Natural killer cell treated with Interleukin-12 subunit alpha and Interleukin-12 subunit beta and Interleukin-15 and Interleukin-18, amount 100 ng/mL, for 72 hours (primary cell): Measurements from ENCODE around the gene GSTT2. TPM values are rescaled to one million over a fixed set of nuclear protein-coding genes. Genes with fewer than 3 reads are reported as not detected.
"Not testable (repeated sequence)": the region's sequence is repeated elsewhere in the genome, so short reads cannot be mapped to it uniquely, and the experiment has no call there.

Experiments used
- ATAC-seq, 2 donors: fragments of 150-1000 bp; cut with Tn5 transposase in 1 of 2; sonication (Bioruptor Pico), chemical (Tn5 transposase) in 1 of 2; 2 replicates each; pipeline ENCODE4 v1.10.0; 2021
- DNase-seq: peaks from one replicate; pipeline ENCODE4 v3.0.0; 2022; ENCODE audit warnings: low spot score
- H3K27ac Mint-ChIP-seq, 2 donors: 1 replicate in 1 of 2; 2 replicates in 1 of 2; pipeline ENCODE4 v1.8.0; 2022; ENCODE audit warnings: mixed read lengths in 2 of 2, mild to moderate bottlenecking in 1 of 2, moderate library complexity in 1 of 2
- H3K27me3 Mint-ChIP-seq, 2 donors: 1 replicate in 1 of 2; 2 replicates in 1 of 2; pipeline ENCODE4 v1.8.0; 2022; ENCODE audit warnings: mixed read lengths in 2 of 2
- H3K36me3 Mint-ChIP-seq: one replicate; pipeline ENCODE4 v1.8.0; 2022; ENCODE audit warnings: mixed read lengths
- H3K4me1 Mint-ChIP-seq, 2 donors: 1 replicate in 1 of 2; 2 replicates in 1 of 2; pipeline ENCODE4 v1.8.0; 2022; ENCODE audit warnings: low read depth in 2 of 2, mixed read lengths in 2 of 2, mild to moderate bottlenecking in 1 of 2
- H3K4me3 Mint-ChIP-seq: one replicate; pipeline ENCODE4 v1.8.0; 2022; ENCODE audit warnings: mixed read lengths
- H3K9me3 Mint-ChIP-seq: 2 replicates; pipeline ENCODE4 v1.8.0; 2022; ENCODE audit warnings: mixed read lengths
- total RNA-seq, 2 donors: library from RNA; stranded (reverse); gene quantifications; one replicate each; pipeline ENCODE4 v1.2.3, GENCODE V29; 2022

Gene GSTT2
- total RNA-seq, 2 donors from 2014 or later = 0.47 TPM; not detected in 1

DNA sequence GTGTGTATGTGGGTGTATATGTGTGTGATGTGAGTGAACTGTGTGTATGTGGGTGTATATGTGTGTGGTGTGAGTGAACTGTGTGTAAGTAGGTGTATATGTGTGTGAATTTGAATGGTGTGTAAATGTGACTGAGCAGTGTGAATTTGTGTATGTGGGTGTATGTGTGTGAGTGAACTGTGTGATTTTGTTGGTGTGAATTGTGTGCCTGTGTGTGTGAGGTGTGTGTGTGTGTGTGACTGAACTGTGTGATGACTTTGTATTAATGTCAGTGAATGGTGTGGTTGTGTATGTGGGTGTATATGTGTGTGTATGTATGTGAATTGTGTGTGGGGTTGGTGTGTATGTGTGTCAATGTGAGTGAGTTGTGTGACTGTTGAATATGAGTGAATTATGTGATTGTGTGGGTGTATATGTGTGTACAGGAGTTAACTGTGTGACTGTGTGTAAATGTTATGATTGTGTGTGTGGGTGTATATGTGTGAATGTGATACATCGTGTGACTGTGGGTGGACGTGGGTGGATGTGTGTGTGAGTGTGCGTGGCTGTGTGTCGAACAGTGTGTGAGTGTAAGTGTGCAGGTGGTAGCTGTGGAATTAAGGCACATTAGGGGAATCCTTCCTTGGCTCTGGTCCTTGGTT lies 6.7 kb downstream of the GSTT2 start:
- not testable (repeated sequence) for ATAC-seq, H3K4me3 Mint-ChIP-seq, DNase-seq, H3K4me1 Mint-ChIP-seq, H3K9me3 Mint-ChIP-seq, H3K36me3 Mint-ChIP-seq, H3K27me3 Mint-ChIP-seq, H3K27ac Mint-ChIP-seq

DNA sequence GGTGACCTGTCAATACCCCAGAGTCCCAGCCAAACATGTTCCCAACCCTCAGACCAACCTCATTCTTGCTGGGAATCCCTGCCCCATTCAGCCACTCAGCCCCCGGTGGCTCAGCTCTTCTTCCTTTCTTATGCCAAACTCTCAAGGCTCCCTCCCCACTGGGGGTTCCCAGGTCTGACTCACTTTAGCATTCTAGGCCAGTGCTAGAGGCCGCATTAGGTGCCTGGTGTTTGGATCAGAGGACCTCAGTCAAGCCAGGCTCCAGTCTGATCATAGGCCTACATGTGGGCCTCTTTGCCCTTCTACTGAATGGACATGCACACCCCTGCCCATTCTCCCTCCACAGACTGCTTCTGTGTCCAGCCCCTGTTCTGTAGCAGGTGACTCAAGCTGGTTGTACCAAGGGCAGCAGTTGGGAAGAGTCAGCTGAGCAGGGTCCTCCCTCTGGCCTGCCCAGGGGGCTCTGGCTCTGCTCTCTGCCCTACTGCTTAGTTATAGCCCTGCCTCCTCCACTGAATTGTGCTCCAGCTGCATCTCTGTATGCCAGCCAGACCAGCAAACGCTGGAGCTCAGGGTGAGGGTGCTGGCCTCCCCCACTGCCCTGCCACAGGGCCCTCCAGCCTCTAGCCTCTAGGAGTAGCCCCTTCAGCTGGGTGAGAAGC lies 9.8 kb downstream of the GSTT2 start:
- H3K4me3 Mint-ChIP-seq, DNase-seq, H3K9me3 Mint-ChIP-seq, H3K27ac Mint-ChIP-seq, H3K27me3 Mint-ChIP-seq, H3K4me1 Mint-ChIP-seq, H3K36me3 Mint-ChIP-seq: not testable (repeated sequence)
- ATAC-seq = peak; percentile 27 to 58

DNA sequence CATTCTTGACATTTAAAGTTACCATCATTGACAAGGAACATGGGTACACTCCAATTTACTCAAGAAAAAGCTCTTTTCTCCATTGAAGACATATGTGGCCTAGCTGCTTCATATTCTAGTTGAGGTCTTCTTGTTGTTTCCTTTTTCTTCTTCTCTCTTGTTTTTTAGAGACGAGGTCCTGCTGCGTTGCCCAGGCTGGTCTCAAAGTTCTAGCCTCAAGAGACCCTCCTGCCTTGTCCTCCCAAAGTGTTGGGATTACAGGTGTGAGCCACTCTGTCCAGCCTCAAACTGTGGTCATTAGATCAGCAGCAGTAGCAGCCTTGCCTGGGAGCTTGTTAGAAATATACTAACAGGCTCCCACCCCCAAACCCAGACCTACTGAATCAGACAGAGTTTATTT lies 13.1 kb downstream of the GSTT2 start:
- not testable (repeated sequence) for H3K36me3 Mint-ChIP-seq, H3K4me3 Mint-ChIP-seq, DNase-seq, ATAC-seq, H3K4me1 Mint-ChIP-seq, H3K27ac Mint-ChIP-seq, H3K27me3 Mint-ChIP-seq, H3K9me3 Mint-ChIP-seq

DNA sequence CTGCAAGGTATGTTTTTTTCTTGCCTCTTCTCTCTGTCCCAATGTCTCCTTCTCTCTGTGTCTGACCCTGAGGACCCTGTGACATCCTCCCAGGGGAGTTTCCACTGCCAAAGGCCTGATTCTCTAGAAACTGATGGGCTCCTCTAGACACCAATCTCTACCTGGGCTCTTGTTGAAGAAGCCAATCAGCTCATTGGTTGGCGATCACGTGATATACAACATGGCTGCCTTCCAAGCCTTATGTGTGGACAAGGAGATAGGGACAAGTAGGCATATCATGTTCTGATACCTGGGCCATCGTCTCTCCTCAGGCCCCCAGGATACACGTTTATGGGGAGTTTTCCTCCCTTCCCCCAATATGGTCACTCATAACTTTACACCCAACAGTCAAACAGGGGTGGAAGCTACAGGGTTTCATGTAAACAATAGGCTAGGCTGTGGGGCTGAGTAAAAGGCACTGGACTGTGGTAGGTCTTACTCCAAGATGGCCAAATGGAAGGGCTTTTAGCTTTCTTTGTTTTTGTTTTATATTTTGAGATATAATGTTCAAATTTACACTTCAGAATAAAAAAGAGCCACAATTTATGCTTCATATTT lies 13.7 kb downstream of the GSTT2 start:
- H3K9me3 Mint-ChIP-seq, H3K36me3 Mint-ChIP-seq, DNase-seq, ATAC-seq, H3K27me3 Mint-ChIP-seq, H3K4me3 Mint-ChIP-seq, H3K4me1 Mint-ChIP-seq, H3K27ac Mint-ChIP-seq: not testable (repeated sequence)

DNA sequence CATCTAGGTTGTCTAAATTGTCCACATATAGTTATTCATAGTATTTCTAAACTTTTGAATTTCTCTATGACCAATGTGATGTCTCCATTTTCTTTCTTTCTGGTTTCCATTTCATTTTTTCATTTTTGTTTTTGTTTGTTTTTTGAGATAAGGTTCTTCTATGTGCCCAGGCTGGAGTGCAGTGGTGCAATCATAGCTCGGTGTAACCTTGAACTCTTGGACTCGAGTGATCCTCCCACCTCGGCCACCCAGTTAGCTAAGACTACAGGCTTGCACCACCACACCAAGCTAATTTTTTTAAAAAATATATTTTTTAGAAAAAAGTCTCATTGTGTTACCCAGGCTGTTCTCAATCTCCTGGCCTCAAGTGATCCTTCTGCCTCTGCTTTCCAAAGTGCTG lies 17.2 kb downstream of the GSTT2 start:
- Mint-ChIP-seq H3K36me3 (no peaks in the 10 kb centered on the region), H3K4me3 (no peak overlapping the region), H3K27ac (no peak overlapping the region), H3K27me3 (peaks cover 4 to 6% of the 10 kb centered on the region in 2 donors), H3K9me3 (no peaks in the 10 kb centered on the region), H3K4me1 (no peaks in the 10 kb centered on the region)
- ATAC-seq (no peak), DNase-seq (no peak)

DNA sequence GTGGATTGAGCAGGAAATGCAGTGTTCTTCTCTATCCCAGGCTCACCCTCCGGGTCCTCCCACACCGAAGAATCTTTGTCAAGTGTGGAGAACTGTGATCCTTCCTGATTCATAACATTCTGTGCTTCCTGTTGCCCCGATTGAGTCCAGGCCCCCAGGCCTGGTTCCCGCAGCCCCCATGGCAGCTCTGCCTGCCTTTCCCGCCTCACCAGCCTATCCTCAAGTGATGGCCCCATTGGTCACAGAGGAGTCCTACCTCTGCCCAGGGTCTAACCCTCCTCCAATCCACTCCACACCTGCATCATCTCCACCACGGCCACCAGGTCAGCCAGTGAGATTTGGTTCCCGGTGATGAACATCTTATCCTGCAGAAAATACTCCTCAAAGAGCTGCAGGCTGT lies 19.8 kb downstream of the GSTT2 start:
- DNase-seq, H3K4me1 Mint-ChIP-seq, H3K36me3 Mint-ChIP-seq, H3K9me3 Mint-ChIP-seq, H3K27me3 Mint-ChIP-seq, H3K27ac Mint-ChIP-seq, H3K4me3 Mint-ChIP-seq: not testable (repeated sequence)
- peak; percentile 26 to 28 for ATAC-seq

DNA sequence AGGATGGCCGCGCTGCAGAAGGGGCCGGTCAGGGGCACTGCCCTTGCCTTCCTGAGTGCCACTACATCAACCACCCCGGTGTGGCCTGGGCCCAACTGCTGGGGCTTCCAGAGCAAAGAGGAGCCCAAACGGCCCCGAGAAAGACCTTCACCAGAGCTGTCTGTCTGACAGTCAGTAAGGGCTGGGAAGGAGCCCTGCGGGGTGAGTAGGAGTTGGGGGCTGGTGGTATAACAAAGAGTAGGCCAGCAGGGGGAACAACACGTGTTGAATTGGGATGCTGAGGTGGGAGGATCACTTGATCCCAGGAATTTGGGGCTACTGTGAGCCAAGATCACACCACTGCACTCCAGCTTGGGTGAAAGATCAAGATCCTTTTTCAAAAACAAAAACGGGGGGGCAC lies 21.4 kb downstream of the GSTT2 start:
- Mint-ChIP-seq H3K36me3 (no peaks in the 10 kb centered on the region), H3K27me3 (peaks cover 2 to 6% of the 10 kb centered on the region in 2 donors), H3K4me1 (no peaks in the 10 kb centered on the region), H3K27ac (no peak overlapping the region), H3K9me3 (no peaks in the 10 kb centered on the region), H3K4me3 (no peak overlapping the region)
- no peak for ATAC-seq
- DNase-seq = no peak

DNA sequence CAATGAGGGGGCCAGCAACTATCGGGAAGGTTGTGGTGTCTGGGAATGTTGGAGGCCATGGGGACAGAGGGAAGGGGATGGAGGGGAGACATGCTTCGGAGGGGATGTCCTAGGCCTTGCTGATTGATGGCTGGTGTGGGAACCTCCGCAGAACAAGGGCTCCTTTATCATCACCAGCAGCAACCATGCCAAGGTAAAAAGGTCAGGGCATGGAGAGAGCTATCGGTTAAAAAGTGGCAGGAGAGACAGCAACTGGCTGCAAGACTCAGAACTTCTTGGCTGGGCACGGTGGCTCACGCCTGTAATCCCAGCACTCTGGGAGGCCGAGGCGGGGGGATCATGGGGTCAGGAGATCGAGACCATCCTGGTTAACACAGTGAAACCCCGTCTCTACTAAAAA lies 22.3 kb downstream of the GSTT2 start:
- Mint-ChIP-seq H3K9me3 (no peaks in the 10 kb centered on the region), H3K27ac (no peak overlapping the region), H3K4me1 (no peaks in the 10 kb centered on the region), H3K36me3 (no peaks in the 10 kb centered on the region), H3K27me3 (peaks cover 0 to 6% of the 10 kb centered on the region in 2 donors), H3K4me3 (no peak overlapping the region)
- ATAC-seq (no peak), DNase-seq (no peak)

DNA sequence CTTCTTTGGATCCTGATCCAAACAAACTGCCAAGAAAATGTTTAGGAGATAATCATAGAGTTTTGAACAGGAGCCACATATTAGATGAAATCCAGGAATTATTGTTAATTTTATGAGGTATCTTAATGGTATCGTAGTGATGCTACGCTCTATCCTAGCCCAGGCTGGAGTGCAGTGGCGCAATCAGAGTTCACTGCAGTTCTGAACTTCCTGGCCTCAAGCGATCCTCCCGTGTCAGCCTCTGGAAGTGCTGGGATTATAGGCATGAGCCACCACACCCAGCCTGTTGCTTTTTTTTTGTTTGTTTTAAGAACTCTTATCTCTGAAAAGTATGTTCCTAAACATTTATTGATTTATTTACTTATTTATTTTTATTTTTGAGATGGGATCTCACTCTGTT lies 22.9 kb downstream of the GSTT2 start:
- peaks cover 0 to under 1% of the 10 kb centered on the region in 2 donors for H3K27me3 Mint-ChIP-seq
- H3K9me3 Mint-ChIP-seq = no peaks in the 10 kb centered on the region
- DNase-seq (no peak), ATAC-seq (no peak)
- H3K36me3 Mint-ChIP-seq = no peaks in the 10 kb centered on the region
- H3K4me3 Mint-ChIP-seq = no peak overlapping the region
- H3K27ac Mint-ChIP-seq = no peak overlapping the region
- no peaks in the 10 kb centered on the region for H3K4me1 Mint-ChIP-seq

DNA sequence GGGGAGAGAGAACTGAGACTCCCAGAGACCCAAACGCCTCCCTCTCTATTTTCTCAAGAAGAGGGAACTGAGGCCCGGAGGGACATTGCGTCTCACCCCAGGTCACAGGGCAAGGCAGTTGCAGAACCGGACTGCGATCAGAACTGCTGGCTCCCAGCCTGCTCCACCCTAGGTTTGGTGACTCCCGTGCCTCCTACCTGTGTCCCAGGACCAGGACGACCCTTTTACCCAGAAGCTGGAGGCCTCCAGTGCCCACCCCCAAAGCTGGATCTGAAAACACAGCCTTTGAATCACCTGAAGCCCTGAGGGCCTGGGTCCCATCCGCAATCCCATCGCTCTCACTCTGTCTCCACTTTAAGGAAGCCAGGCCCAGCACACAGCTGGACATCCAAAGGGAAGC lies 24.0 kb downstream of the GSTT2 start:
- Mint-ChIP-seq H3K27me3 (no peaks in the 10 kb centered on the region), H3K4me1 (no peaks in the 10 kb centered on the region), H3K36me3 (no peaks in the 10 kb centered on the region), H3K27ac (no peak overlapping the region), H3K4me3 (no peak overlapping the region), H3K9me3 (no peaks in the 10 kb centered on the region)
- ATAC-seq = no peak
- no peak for DNase-seq

DNA sequence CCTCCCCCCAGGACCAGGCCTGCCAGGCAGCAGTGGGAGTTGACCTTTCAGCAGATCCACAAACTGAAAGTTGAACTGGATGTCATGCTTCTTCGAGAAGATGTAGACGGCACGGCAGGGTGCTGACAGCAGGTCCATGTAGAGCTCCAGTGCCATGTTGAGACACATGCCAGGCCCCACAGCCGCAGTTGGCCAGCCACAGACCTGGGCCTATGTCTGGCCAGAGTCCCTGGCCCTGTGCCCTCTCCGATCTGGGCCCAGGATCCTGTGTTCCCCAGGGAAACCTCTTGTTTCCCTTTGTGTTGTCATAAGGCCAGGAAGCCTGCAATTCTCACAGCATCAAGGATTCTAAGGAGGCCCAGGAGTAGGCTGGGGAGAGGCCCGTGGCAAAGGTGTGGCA lies 25.3 kb downstream of the GSTT2 start, which contains the start of gene GSTT4:
TSS of gene GSTT4 (minus strand) at position 253 of the 400 bp plus-strand sequence. CDS start at position 156, 97 bp downstream.
- ATAC-seq = peak in 1 of 2 donors; percentile 19
- Mint-ChIP-seq H3K4me3 (no peak within 1 kb of the TSS), H3K4me1 (peaks cover under 1 to 2% of the 10 kb centered on the region in 2 donors), H3K36me3 (no peaks in the 10 kb centered on the region), H3K27ac (no peak within 1 kb of the TSS), H3K27me3 (no peaks in the 10 kb centered on the region), H3K9me3 (no peaks in the 10 kb centered on the region)
- no peak for DNase-seq

DNA sequence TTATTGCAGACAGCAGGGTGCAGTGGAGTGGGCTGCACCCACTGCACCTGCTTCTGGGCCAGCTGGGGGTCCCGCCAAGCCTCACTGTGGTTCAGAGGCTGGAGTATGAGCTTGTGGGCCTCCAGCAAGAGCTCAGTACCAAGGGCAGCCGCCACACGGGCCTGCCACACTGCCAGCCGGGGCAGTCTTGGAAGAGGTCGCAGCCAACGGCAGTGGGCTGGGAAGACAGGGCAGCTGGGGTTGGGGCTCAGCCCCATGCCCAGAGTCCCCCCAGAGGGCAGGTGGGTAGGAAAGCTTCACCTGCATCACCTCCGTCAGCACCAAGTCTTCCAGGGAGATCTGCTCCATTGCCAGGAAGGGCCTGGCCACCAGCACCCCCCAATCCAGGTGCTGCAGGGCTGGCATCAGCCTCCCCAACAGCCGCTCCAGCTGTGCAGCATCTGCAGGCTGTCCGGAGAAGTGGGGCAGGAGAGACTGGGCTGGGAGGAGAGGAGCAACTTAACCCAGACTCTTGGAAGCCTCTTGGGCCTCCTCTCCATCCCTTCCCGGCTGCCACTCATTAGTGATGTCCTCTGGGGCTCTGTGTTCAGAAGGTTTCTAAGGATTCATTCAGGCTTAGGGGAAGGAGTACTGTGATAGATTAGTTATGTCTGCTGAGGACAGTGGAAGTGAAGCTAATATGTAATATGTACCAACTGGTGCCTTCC lies 26.4 kb downstream of the GSTT2 start:
- DNase-seq (no peak), ATAC-seq (no peak)
- Mint-ChIP-seq H3K27ac (no peak overlapping the region), H3K27me3 (no peaks in the 10 kb centered on the region), H3K4me3 (no peak overlapping the region), H3K9me3 (no peaks in the 10 kb centered on the region), H3K4me1 (peaks cover 6 to 13% of the 10 kb centered on the region in 2 donors), H3K36me3 (no peaks in the 10 kb centered on the region)

DNA sequence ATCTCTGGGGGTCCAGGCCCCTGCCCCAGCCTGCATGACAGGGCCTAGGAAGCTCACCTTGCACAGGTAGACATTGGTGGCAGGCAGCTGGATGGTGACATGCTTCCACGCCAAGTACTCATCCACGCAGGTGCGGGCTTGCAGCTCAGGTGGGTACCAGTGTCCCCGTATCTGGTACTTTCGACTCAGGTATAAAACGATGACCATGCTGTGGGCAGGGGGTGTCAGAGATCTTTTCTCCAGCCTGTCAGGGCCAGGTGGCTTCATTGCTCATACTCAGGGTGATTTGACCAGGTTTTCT lies 26.9 kb downstream of the GSTT2 start:
- DNase-seq (no peak), ATAC-seq (no peak)
- Mint-ChIP-seq H3K9me3 (no peaks in the 10 kb centered on the region), H3K27me3 (no peaks in the 10 kb centered on the region), H3K4me3 (no peak overlapping the region), H3K27ac (no peak overlapping the region), H3K36me3 (no peaks in the 10 kb centered on the region), H3K4me1 (peaks cover 6 to 13% of the 10 kb centered on the region in 2 donors)
